ENCODE results near the gene TSPAN31.
A peak's percentile ranks its signal among the peaks of the same experiment; 100 is the strongest.

Gene TSPAN31

GRCh38 chr12:57754411-57755193 is 9.8 kb downstream of the TSPAN31 start, which contains the start of gene MARCHF9:
Gene MARCHF9, plus strand, starts transcription at chr12:57755103. Its CDS starts 426 bp downstream, at chr12:57755529.
- DNase-seq: peak; percentile 56

GRCh38 chr12:57755194-57755453 is 10.3 kb downstream of the TSPAN31 start:
- DNase-seq: no peak

- no peak for DNase-seq
Observed at GRCh38 chr12:57755454-57756372, 10.9 kb downstream of the TSPAN31 start.

GRCh38 chr12:57756406-57757341 is 11.8 kb downstream of the TSPAN31 start:
- DNase-seq: no peak

- no peak for DNase-seq
Observed at GRCh38 chr12:57757771-57758170, 12.9 kb downstream of the TSPAN31 start.

- no peak for DNase-seq
Observed at GRCh38 chr12:57758552-57759359, 13.9 kb downstream of the TSPAN31 start.

- no peak for DNase-seq
Observed at GRCh38 chr12:57759360-57759980, 14.6 kb downstream of the TSPAN31 start.

- DNase-seq: no peak
Observed at GRCh38 chr12:57760347-57760982, 15.6 kb downstream of the TSPAN31 start.

GRCh38 chr12:57761391-57761998 is 16.7 kb downstream of the TSPAN31 start:
- DNase-seq: no peak

- no peak for DNase-seq
Observed at GRCh38 chr12:57762463-57762862, 17.6 kb downstream of the TSPAN31 start.

- DNase-seq: no peak
Observed at GRCh38 chr12:57763881-57764661, 19.2 kb downstream of the TSPAN31 start.

- no peak for DNase-seq
Observed at GRCh38 chr12:57764662-57765002, 19.8 kb downstream of the TSPAN31 start.

GRCh38 chr12:57765003-57765697 is 20.3 kb downstream of the TSPAN31 start:
- DNase-seq: no peak

- no peak for DNase-seq
Observed at GRCh38 chr12:57765698-57766463, 21.0 kb downstream of the TSPAN31 start.

- DNase-seq: no peak
Observed at GRCh38 chr12:57766464-57767304, 21.8 kb downstream of the TSPAN31 start, which contains the start of gene CYP27B1. Gene CYP27B1, minus strand, starts transcription at chr12:57767078. Its CDS starts 37 bp downstream, at chr12:57767041.

GRCh38 chr12:57767305-57767698 is 22.5 kb downstream of the TSPAN31 start:
- DNase-seq: no peak

GRCh38 chr12:57767876-57768275 is 23.0 kb downstream of the TSPAN31 start:
- no peak for DNase-seq

Measured in NCI-H1105 (cell line).